ENCODE measurements around the gene PRKAG1.

GRCh38 chr12:48978291-48978740 lies 40.3 kb downstream of the PRKAG1 start, which contains the start of gene WNT1:
- TF ChIP-seq POLR2AphosphoS5 (IDR thresholded peaks at IDR 0.05; ENCODE audit: insufficient read depth in 1 of 2, low read depth in 1 of 2) = no peak
- no peak for TF ChIP-seq CTCF (IDR thresholded peaks at IDR 0.05)

All from vagina (tissue), 2 donors.